Neural cell (in vitro differentiated cells): Measurements from ENCODE around the gene TSPEAR. TPM values are rescaled to one million over a fixed set of nuclear protein-coding genes. Genes with fewer than 3 reads are reported as not detected.

Source experiments
- H2AFZ ChIP-seq: fragments of 200-600, 300-800 bp; sonication (generic), shearing (Covaris generic); 2 replicates; pipeline ENCODE4 v1.6.0; 2014; ENCODE audit warnings: low read depth, mild to moderate bottlenecking, antibody characterized with exemption, low read length, moderate library complexity
- H3F3A ChIP-seq: fragments of 200-600 bp; shearing (Covaris generic); 2 replicates; pipeline ENCODE4 v1.6.1; 2016; ENCODE audit warnings: mild to moderate bottlenecking, moderate library complexity, mixed read lengths, antibody characterized with exemption, low read length; ENCODE audit not compliant: insufficient read depth, poor library complexity, severe bottlenecking
- H3K27ac ChIP-seq: fragments of 200-600, 300-800 bp; sonication (generic), shearing (Covaris generic); 2 replicates; pipeline ENCODE4 v1.5.1; 2014; ENCODE audit warnings: mild to moderate bottlenecking, low read length, moderate library complexity
- H3K27me3 ChIP-seq: fragments of 300-800, 200-600 bp; sonication (generic), shearing (Covaris generic); 2 replicates; pipeline ENCODE4 v1.6.0; 2014; ENCODE audit warnings: mild to moderate bottlenecking, low read depth, low read length, moderate library complexity; ENCODE audit not compliant: insufficient read depth
- H3K36me3 ChIP-seq: fragments of 300-800, 200-600 bp; sonication (generic), shearing (Covaris generic); 2 replicates; pipeline ENCODE4 v1.5.1; 2014; ENCODE audit warnings: mild to moderate bottlenecking, antibody characterized with exemption, low read length, moderate library complexity; ENCODE audit not compliant: insufficient read depth
- H3K4me2 ChIP-seq: fragments of 300-800, 200-600 bp; sonication (generic), shearing (Covaris generic); 2 replicates; pipeline ENCODE4 v1.6.0; 2014; ENCODE audit warnings: mild to moderate bottlenecking, low read length
- H3K4me3 ChIP-seq: fragments of 300-800, 200-600 bp; sonication (generic), shearing (Covaris generic); 2 replicates; pipeline ENCODE4 v1.5.1; 2014; ENCODE audit warnings: mild to moderate bottlenecking, low read length, moderate library complexity
- H3K79me2 ChIP-seq: fragments of 200-600 bp; shearing (Covaris generic); replicated peaks from 2 replicates; pipeline ENCODE4 v1.6.0; 2014; ENCODE audit warnings: mild to moderate bottlenecking, low read length, moderate library complexity; ENCODE audit not compliant: insufficient read depth
- H3K9ac ChIP-seq: fragments of 300-800, 200-600 bp; sonication (generic), shearing (Covaris generic); 2 replicates; pipeline ENCODE4 v1.6.1; 2016; ENCODE audit warnings: mild to moderate bottlenecking, low read length, mixed read lengths
- H3K9me2 ChIP-seq: fragments of 200-600 bp; shearing (Covaris generic); 2 replicates; pipeline ENCODE4 v1.6.1; 2016; ENCODE audit warnings: mild to moderate bottlenecking, low read length, mixed read lengths; ENCODE audit not compliant: insufficient read depth
- H3K9me3 ChIP-seq: fragments of 200-600, 300-800 bp; sonication (generic), shearing (Covaris generic); 2 replicates; pipeline ENCODE4 v1.6.1; 2016; ENCODE audit warnings: mild to moderate bottlenecking, mixed run types, low read length, moderate library complexity, mixed read lengths
- H4K20me1 ChIP-seq: fragments of 200-600 bp; shearing (Covaris generic); 2 replicates; pipeline ENCODE4 v1.6.1; 2016; ENCODE audit warnings: mild to moderate bottlenecking, mixed run types; ENCODE audit not compliant: insufficient read depth
- EP300 ChIP-seq: fragments of 450-650 bp; conservative IDR thresholded peaks from 2 replicates; pipeline ENCODE4 v1.6.1; 2014; ENCODE audit warnings: antibody characterized with exemption, mild to moderate bottlenecking, moderate library complexity; ENCODE audit not compliant: poor library complexity, severe bottlenecking
- EZH2 ChIP-seq: fragments of 200-600, 300-800 bp; shearing (Covaris generic), sonication (generic); IDR thresholded peaks from 2 replicates; pipeline ENCODE4 v1.6.1; 2014; ENCODE audit warnings: antibody characterized with exemption, low read length, borderline replicate concordance, mild to moderate bottlenecking; ENCODE audit not compliant: insufficient read depth, poor library complexity, severe bottlenecking
- MXI1 ChIP-seq: fragments of 450-650 bp; conservative IDR thresholded peaks from 2 replicates; pipeline ENCODE4 v1.6.1; 2014; ENCODE audit warnings: antibody characterized with exemption, mild to moderate bottlenecking; ENCODE audit not compliant: poor library complexity, severe bottlenecking
- POLR2AphosphoS5 ChIP-seq: IDR thresholded peaks from 2 replicates; pipeline ENCODE4 v1.6.1; 2012
- RAD21 ChIP-seq: fragments of 450-650 bp; conservative IDR thresholded peaks from 2 replicates; pipeline ENCODE4 v1.6.1; 2014; ENCODE audit warnings: antibody characterized with exemption, mild to moderate bottlenecking, moderate library complexity
- SMC3 ChIP-seq: fragments of 450-650 bp; conservative IDR thresholded peaks from 2 replicates; pipeline ENCODE4 v1.6.1; 2014; ENCODE audit warnings: antibody characterized with exemption, mild to moderate bottlenecking, moderate library complexity; ENCODE audit not compliant: poor library complexity
- TAF1 ChIP-seq: IDR thresholded peaks from 2 replicates; pipeline ENCODE4 v1.6.1; 2012; ENCODE audit warnings: low read depth
- polyA plus RNA-seq: library from polyadenylated mRNA; depleted of rRNA; stranded (reverse); fragments of >200 nt; gene quantifications from 2 replicates; pipeline ENCODE4 v1.2.3, GENCODE V29; 2014
- TF ChIP-seq, protein P1 (sequence below): fragments of 450-650 bp; IDR thresholded peaks from 2 replicates; pipeline ENCODE4 v1.5.1; 2014; ENCODE audit warnings: antibody characterized with exemption, mild to moderate bottlenecking, moderate library complexity; ENCODE audit not compliant: poor library complexity, severe bottlenecking
- TF ChIP-seq, protein P2 (sequence below): IDR thresholded peaks from 2 replicates; pipeline ENCODE4 v1.6.1; 2012; ENCODE audit warnings: borderline replicate concordance

Gene TSPEAR
- polyA plus RNA-seq, 1 donor from 2014 or later, result 0.19 TPM

DNA sequence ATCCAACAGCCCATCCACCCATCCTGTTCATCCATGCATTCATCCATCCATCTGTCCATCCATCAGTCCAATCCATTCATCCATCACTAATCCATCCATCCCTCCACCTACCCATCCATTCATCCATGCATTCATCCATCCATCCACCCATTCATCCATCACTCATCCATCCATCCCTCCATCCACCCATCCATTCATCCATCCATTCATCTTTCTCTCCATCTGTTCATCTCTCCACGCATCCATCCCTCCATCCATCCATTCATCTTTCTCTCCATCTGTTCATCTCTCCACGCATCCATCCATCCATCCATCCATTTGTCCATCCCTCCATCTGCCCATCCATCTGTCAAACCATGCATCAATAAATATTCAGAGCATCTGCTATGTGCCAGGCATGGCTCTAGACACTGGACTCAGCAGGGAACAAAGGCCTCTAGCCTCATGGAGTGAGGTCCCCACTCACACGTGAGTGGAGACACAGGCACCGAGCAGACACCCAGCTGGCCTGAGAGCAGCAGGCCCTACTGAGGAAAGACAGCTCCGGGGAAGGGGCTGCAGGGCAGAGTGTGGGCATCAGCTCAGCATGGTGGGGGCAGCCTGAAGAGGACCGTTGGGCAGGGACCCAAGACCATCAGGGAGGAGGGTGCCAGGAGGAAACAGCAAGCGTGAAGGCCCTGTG lies 181.0 kb downstream of the TSPEAR start:
- Histone ChIP-seq H3K9ac (no peak overlapping the region), H3K27me3 (no peaks in the 10 kb centered on the region), H3K79me2 (no peaks in the 10 kb centered on the region), H3K27ac (no peak overlapping the region), H3K9me2 (no peaks in the 10 kb centered on the region), H4K20me1 (no peaks in the 10 kb centered on the region), H3K9me3 (no peaks in the 10 kb centered on the region), H2AFZ (no peak overlapping the region), H3K4me2 (no peak overlapping the region), H3K4me3 (no peak overlapping the region), H3F3A (no peaks in the 10 kb centered on the region), H3K36me3 (no peaks in the 10 kb centered on the region)
- TF ChIP-seq, protein P1, sequence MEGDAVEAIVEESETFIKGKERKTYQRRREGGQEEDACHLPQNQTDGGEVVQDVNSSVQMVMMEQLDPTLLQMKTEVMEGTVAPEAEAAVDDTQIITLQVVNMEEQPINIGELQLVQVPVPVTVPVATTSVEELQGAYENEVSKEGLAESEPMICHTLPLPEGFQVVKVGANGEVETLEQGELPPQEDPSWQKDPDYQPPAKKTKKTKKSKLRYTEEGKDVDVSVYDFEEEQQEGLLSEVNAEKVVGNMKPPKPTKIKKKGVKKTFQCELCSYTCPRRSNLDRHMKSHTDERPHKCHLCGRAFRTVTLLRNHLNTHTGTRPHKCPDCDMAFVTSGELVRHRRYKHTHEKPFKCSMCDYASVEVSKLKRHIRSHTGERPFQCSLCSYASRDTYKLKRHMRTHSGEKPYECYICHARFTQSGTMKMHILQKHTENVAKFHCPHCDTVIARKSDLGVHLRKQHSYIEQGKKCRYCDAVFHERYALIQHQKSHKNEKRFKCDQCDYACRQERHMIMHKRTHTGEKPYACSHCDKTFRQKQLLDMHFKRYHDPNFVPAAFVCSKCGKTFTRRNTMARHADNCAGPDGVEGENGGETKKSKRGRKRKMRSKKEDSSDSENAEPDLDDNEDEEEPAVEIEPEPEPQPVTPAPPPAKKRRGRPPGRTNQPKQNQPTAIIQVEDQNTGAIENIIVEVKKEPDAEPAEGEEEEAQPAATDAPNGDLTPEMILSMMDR, result no peak
- TF ChIP-seq RAD21 (no peak), MXI1 (no peak), EP300 (no peak), SMC3 (no peak), POLR2AphosphoS5 (no peak), EZH2 (no peak), TAF1 (no peak)
- TF ChIP-seq, protein P2, sequence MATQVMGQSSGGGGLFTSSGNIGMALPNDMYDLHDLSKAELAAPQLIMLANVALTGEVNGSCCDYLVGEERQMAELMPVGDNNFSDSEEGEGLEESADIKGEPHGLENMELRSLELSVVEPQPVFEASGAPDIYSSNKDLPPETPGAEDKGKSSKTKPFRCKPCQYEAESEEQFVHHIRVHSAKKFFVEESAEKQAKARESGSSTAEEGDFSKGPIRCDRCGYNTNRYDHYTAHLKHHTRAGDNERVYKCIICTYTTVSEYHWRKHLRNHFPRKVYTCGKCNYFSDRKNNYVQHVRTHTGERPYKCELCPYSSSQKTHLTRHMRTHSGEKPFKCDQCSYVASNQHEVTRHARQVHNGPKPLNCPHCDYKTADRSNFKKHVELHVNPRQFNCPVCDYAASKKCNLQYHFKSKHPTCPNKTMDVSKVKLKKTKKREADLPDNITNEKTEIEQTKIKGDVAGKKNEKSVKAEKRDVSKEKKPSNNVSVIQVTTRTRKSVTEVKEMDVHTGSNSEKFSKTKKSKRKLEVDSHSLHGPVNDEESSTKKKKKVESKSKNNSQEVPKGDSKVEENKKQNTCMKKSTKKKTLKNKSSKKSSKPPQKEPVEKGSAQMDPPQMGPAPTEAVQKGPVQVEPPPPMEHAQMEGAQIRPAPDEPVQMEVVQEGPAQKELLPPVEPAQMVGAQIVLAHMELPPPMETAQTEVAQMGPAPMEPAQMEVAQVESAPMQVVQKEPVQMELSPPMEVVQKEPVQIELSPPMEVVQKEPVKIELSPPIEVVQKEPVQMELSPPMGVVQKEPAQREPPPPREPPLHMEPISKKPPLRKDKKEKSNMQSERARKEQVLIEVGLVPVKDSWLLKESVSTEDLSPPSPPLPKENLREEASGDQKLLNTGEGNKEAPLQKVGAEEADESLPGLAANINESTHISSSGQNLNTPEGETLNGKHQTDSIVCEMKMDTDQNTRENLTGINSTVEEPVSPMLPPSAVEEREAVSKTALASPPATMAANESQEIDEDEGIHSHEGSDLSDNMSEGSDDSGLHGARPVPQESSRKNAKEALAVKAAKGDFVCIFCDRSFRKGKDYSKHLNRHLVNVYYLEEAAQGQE, result no peak

DNA sequence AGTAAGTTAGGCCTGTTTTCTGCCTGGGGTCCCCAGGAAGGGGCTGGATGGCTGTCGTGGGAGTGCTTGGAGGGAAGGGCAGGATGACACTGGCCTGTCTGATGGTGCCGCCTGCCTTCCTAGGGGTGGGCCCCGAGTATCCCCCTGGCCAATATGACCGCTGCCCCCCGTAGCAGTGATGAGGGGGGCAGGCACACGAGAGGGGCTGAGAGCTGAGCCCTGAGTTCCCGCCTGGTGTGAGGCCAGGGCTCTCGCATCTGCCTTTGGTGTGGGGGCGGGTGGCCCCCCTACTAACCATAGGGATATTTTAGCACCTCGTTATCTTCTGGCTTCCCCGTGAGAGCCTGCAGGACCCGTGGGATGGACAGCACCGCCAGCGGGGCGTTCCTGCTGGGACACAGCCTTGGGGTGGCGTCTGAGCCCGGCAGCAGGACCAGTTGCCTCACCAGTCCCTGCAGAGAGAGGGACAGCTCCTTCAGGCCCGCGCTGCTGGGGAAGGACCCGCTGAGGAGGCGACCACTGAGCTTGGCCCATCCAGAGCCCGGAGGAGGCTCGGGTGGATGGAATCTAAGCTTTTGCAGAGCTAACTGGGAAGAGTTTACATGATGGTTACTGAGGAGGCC lies 181.8 kb downstream of the TSPEAR start:
- H3K4me3 ChIP-seq, result no peak overlapping the region
- H2AFZ ChIP-seq, result no peak overlapping the region
- no peaks in the 10 kb centered on the region for H3K9me2 ChIP-seq
- no peaks in the 10 kb centered on the region for H3K9me3 ChIP-seq
- H4K20me1 ChIP-seq, result no peaks in the 10 kb centered on the region
- no peaks in the 10 kb centered on the region for H3K79me2 ChIP-seq
- no peaks in the 10 kb centered on the region for H3K27me3 ChIP-seq
- no peak overlapping the region for H3K4me2 ChIP-seq
- no peaks in the 10 kb centered on the region for H3F3A ChIP-seq
- no peak overlapping the region for H3K9ac ChIP-seq
- no peaks in the 10 kb centered on the region for H3K36me3 ChIP-seq
- TF ChIP-seq POLR2AphosphoS5 (no peak), TAF1 (no peak), RAD21 (no peak), MXI1 (no peak), EZH2 (no peak), SMC3 (no peak), EP300 (no peak)
- TF ChIP-seq, protein P2, result no peak
- TF ChIP-seq, protein P1, result no peak
- no peak overlapping the region for H3K27ac ChIP-seq
